Lung microvascular endothelial cell (primary cell): Measurements from ENCODE around the gene EML4. TPM values are rescaled to one million over a fixed set of nuclear protein-coding genes. Genes with fewer than 3 reads are reported as not detected.

Source experiments
- DNase-seq, 2 donors: peaks; one replicate each; pipeline versions ENCODE4 v3.0.0 to v3.0.0-alpha.2; 2010; ENCODE audit warnings: low read depth in 2 of 2
- total RNA-seq: library from RNA; depleted of rRNA; stranded (reverse); fragments of >200 nt; gene quantifications from 2 replicates; pipeline ENCODE4 v1.2.1, GENCODE V29; 2014

The EML4 gene
- total RNA-seq, 1 donor from 2014 or later: 12.5 TPM

GRCh38 chr2:42137125-42137841 lies 31.9 kb upstream of the EML4 start:
- peak in 1 of 2 donors; percentile 43 for DNase-seq

GRCh38 chr2:42138163-42139015 lies 30.8 kb upstream of the EML4 start:
- peak in 1 of 2 donors; percentile 85 for DNase-seq

GRCh38 chr2:42139101-42139500 lies 30.1 kb upstream of the EML4 start:
- no peak for DNase-seq

- no peak for DNase-seq
These were observed 28.7 kb upstream of the EML4 start for GRCh38 chr2:42140496-42140895.

GRCh38 chr2:42141687-42142546 lies 27.2 kb upstream of the EML4 start:
- DNase-seq: peak; percentile 29 to 83

- DNase-seq: no peak
These were observed 26.5 kb upstream of the EML4 start for GRCh38 chr2:42142547-42143184.

GRCh38 chr2:42147641-42148274 lies 21.4 kb upstream of the EML4 start:
- no peak for DNase-seq

GRCh38 chr2:42150159-42150558 lies 19.0 kb upstream of the EML4 start:
- DNase-seq: no peak

- DNase-seq: no peak
These were observed 15.1 kb upstream of the EML4 start for GRCh38 chr2:42153944-42154581.

- no peak for DNase-seq
These were observed 12.4 kb upstream of the EML4 start for GRCh38 chr2:42156721-42157120.

- DNase-seq: no peak
These were observed 7.7 kb upstream of the EML4 start for GRCh38 chr2:42161444-42161843.

GRCh38 chr2:42163444-42164045 lies 5.6 kb upstream of the EML4 start:
- no peak for DNase-seq

GRCh38 chr2:42164046-42164445 lies 5.1 kb upstream of the EML4 start:
- DNase-seq: no peak

- no peak for DNase-seq
These were observed 4.2 kb upstream of the EML4 start for GRCh38 chr2:42164971-42165370.

- no peak for DNase-seq
These were observed 1.7 kb upstream of the EML4 start for GRCh38 chr2:42167458-42167857.

GRCh38 chr2:42168459-42169099 lies 574 bp upstream of the EML4 start:
- no peak for DNase-seq

- DNase-seq: peak in 1 of 2 donors; percentile 8
These were observed 845 bp downstream of the EML4 start for GRCh38 chr2:42169874-42170521.

- DNase-seq: no peak
These were observed 1.7 kb downstream of the EML4 start for GRCh38 chr2:42170619-42171395.
